Neuronal stem cell (in vitro differentiated cells): ENCODE measurements around the gene RPS2.
"Not testable (repeated sequence)": the region's sequence is repeated elsewhere in the genome, so short reads cannot be mapped to it uniquely, and the experiment has no call there.

ENCODE experiments used
- DNase-seq: peaks from one replicate; pipeline ENCODE4 v3.0.0-alpha.2; 2013; ENCODE audit warnings: low spot score
- H2AFZ ChIP-seq: one replicate; pipeline ENCODE4 v1.6.1; 2013; ENCODE audit warnings: mild to moderate bottlenecking, low read length, inconsistent platforms
- H2AK5ac ChIP-seq: 2 replicates; pipeline ENCODE4 v1.6.1; 2013; ENCODE audit warnings: low read depth, mild to moderate bottlenecking, inconsistent platforms, low read length, moderate library complexity, mixed read lengths
- H2BK120ac ChIP-seq: 2 replicates; pipeline ENCODE4 v1.6.1; 2013; ENCODE audit warnings: low read depth, mild to moderate bottlenecking, inconsistent platforms, low read length, moderate library complexity, mixed read lengths
- H2BK12ac ChIP-seq: one replicate; pipeline ENCODE4 v1.6.1; 2013; ENCODE audit warnings: low read length, inconsistent platforms
- H2BK15ac ChIP-seq: 2 replicates; pipeline ENCODE4 v1.6.1; 2013; ENCODE audit warnings: mild to moderate bottlenecking, low read length, inconsistent platforms, mixed read lengths
- H2BK5ac ChIP-seq: one replicate; pipeline ENCODE4 v1.6.1; 2013; ENCODE audit warnings: inconsistent platforms, mild to moderate bottlenecking, low read length, moderate library complexity
- H3K14ac ChIP-seq: one replicate; pipeline ENCODE4 v1.6.1; 2013; ENCODE audit warnings: low read length, inconsistent platforms
- H3K18ac ChIP-seq: 2 replicates; pipeline ENCODE4 v1.6.1; 2013; ENCODE audit warnings: low read length, inconsistent platforms
- H3K23ac ChIP-seq: 2 replicates; pipeline ENCODE4 v1.6.1; 2013; ENCODE audit warnings: low read depth, mild to moderate bottlenecking, mixed read lengths, low read length, inconsistent platforms; ENCODE audit not compliant: poor library complexity
- H3K27ac ChIP-seq: replicated peaks from 3 replicates; pipeline ENCODE4 v1.5.1; 2013; ENCODE audit warnings: low read length, inconsistent platforms
- H3K27me3 ChIP-seq, 3 experiments: 2 replicates each; pipeline ENCODE4 v1.6.1; 2013; ENCODE audit warnings: low read length in 3 of 3, mild to moderate bottlenecking in 2 of 3, inconsistent platforms in 1 of 3, low read depth in 1 of 3, mixed read lengths in 1 of 3, moderate library complexity in 1 of 3; ENCODE audit not compliant: control insufficient read depth in 3 of 3, insufficient read depth in 3 of 3
- H3K36me3 ChIP-seq, 2 donors: replicated peaks in 1 of 2; 2 replicates each; pipeline ENCODE4 v1.6.1; 2013; ENCODE audit warnings: low read length in 2 of 2; ENCODE audit not compliant: control insufficient read depth in 2 of 2, insufficient read depth in 2 of 2
- H3K4ac ChIP-seq: 2 replicates; pipeline ENCODE4 v1.6.1; 2013; ENCODE audit warnings: inconsistent platforms, mild to moderate bottlenecking, low read length, moderate library complexity
- H3K4me1 ChIP-seq, 2 donors: 1 replicate in 1 of 2; 2 replicates in 1 of 2; pipeline ENCODE4 v1.6.1; 2013; ENCODE audit warnings: low read length in 2 of 2, low read depth in 1 of 2; ENCODE audit not compliant: control insufficient read depth in 2 of 2, insufficient read depth in 1 of 2
- H3K4me2 ChIP-seq: one replicate; pipeline ENCODE4 v1.6.1; 2013; ENCODE audit warnings: mild to moderate bottlenecking, low read length, inconsistent platforms; ENCODE audit not compliant: insufficient read depth, poor library complexity, severe bottlenecking
- H3K4me3 ChIP-seq, 2 donors: 2 replicates each; pipeline ENCODE4 v1.5.1; 2013; ENCODE audit warnings: low read length in 2 of 2, mild to moderate bottlenecking in 2 of 2, inconsistent platforms in 1 of 2, moderate library complexity in 1 of 2
- H3K79me1 ChIP-seq: one replicate; pipeline ENCODE4 v1.6.1; 2013; ENCODE audit warnings: low read depth, mild to moderate bottlenecking, inconsistent platforms, low read length, moderate library complexity
- H3K9ac ChIP-seq: one replicate; pipeline ENCODE4 v1.6.1; 2013; ENCODE audit warnings: mild to moderate bottlenecking, low read depth, low read length, inconsistent platforms; ENCODE audit not compliant: poor library complexity
- H3K9me3 ChIP-seq, 2 donors: replicated peaks in 1 of 2; 2 replicates each; pipeline versions ENCODE3 to v1.6.1; 2013; ENCODE audit warnings: low read length in 2 of 2, mild to moderate bottlenecking in 2 of 2, inconsistent platforms in 1 of 2, low read depth in 1 of 2, mixed read lengths in 1 of 2, moderate library complexity in 1 of 2; ENCODE audit not compliant: control insufficient read depth in 2 of 2, insufficient read depth in 1 of 2
- H4K8ac ChIP-seq: one replicate; pipeline ENCODE4 v1.6.1; 2013; ENCODE audit warnings: low read depth, mild to moderate bottlenecking, inconsistent platforms, low read length, moderate library complexity
- H4K91ac ChIP-seq: one replicate; pipeline ENCODE4 v1.6.1; 2013; ENCODE audit warnings: low read length, low read depth, mild to moderate bottlenecking, inconsistent platforms; ENCODE audit not compliant: poor library complexity
- WGBS, 2 donors: extraction: QIAGEN DNeasy Blood & Tissue Kit; methylation state at CpG; one replicate each; pipeline ENCODE4 v1.1.7; 2013; ENCODE audit warnings: missing lambda C conversion rate in 2 of 2, mixed read lengths in 1 of 2; ENCODE audit not compliant: insufficient read length in 2 of 2, insufficient replicate concordance in 1 of 2; ENCODE audit errors: extremely low coverage in 2 of 2; 5-methylcytosine and 5-hydroxymethylcytosine counted together

The RPS2 gene

DNA sequence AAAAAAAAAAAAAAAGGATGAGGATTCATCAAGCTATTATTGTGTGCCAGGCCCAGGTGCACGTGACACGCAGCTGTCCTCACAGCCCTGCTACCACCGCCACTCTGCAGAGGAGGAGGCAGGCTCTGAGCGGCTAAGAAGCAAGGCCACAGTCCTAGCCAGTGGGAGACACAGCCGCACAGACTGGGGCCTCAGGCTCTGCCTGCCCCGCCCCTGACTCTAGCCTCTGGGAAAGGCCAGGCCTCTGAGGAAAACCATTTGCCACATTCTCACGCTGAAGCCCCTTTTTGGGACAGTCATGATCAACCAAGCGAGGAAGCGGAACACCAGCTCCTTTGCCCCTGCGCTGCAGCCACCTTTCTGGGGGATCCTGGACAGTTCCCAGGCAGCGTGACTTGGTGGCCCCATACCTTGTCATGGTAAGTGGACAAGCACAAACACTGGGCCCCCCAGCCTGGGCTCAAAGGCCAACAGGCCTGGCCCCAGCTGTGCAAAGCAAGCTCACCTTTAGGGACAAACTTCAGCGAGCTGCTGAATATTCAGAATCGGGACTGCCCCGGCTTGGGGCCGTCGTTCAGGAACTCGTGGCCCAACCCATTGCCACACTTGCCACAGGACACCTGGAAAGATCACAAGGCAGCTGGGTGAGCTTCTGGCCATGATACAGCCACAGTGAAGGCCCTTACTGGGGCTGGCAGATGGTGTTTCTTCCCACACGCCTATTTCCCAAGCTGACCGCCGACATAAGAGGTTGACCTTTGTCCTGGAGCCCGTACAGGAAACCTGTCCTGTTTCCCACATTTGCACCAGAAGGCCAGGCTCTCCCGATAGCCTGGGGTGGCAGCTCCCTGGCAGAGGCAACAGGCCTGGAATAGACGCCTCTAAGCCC is 24.1 kb downstream of the RPS2 start:
- H2BK120ac ChIP-seq: no peak overlapping the region
- no peak for DNase-seq
- H3K4me2 ChIP-seq: no peak overlapping the region
- no peak overlapping the region for H2BK12ac ChIP-seq
- H2BK15ac ChIP-seq: no peak overlapping the region
- H3K18ac ChIP-seq: no peak overlapping the region
- H2AFZ ChIP-seq: no peak overlapping the region
- peaks cover 0 to 3% (median 0%) of the 10 kb centered on the region in 3 experiments for H3K27me3 ChIP-seq
- H3K14ac ChIP-seq: no peak overlapping the region
- H3K36me3 ChIP-seq: peaks cover 13 to 30% of the 10 kb centered on the region in 2 donors
- H3K9ac ChIP-seq: peak overlapping the region; percentile 44
- H2BK5ac ChIP-seq: peak overlapping the region; percentile 48
- H2AK5ac ChIP-seq: no peak overlapping the region
- H3K4me3 ChIP-seq: no peak overlapping the region
- peaks cover 6 to 10% of the 10 kb centered on the region in 2 donors for H3K4me1 ChIP-seq
- H3K23ac ChIP-seq: no peak overlapping the region
- no peaks in the 10 kb centered on the region for H3K79me1 ChIP-seq
- no peak overlapping the region for H4K8ac ChIP-seq
- no peak overlapping the region for H3K27ac ChIP-seq
- no peak overlapping the region for H3K4ac ChIP-seq
- H4K91ac ChIP-seq: no peak overlapping the region
- no peaks in the 10 kb centered on the region for H3K9me3 ChIP-seq
- WGBS, 2 donors: no CpG with 5 or more reads among the region's 23 CpGs

- not testable (repeated sequence) for H3K9me3 ChIP-seq, H3K18ac ChIP-seq, DNase-seq, H3K4me3 ChIP-seq, H2BK5ac ChIP-seq, H2BK120ac ChIP-seq, H2AK5ac ChIP-seq, H3K23ac ChIP-seq, H3K27ac ChIP-seq, H2AFZ ChIP-seq, H3K14ac ChIP-seq, H3K4me2 ChIP-seq, H3K9ac ChIP-seq, H3K79me1 ChIP-seq, H3K27me3 ChIP-seq, H4K91ac ChIP-seq, H2BK12ac ChIP-seq, H4K8ac ChIP-seq, H3K4ac ChIP-seq, H2BK15ac ChIP-seq
- Histone ChIP-seq H3K36me3 (peaks cover 13 to 30% of the 10 kb centered on the region in 2 donors), H3K4me1 (peaks cover 6 to 12% of the 10 kb centered on the region in 2 donors)
- no CpG with 5 or more reads among the region's 8 CpGs for WGBS, 2 donors
Observed at GRCh38 chr16:1939833-1940232, 24.8 kb downstream of the RPS2 start.

- no peak overlapping the region for H2BK15ac ChIP-seq
- no peak overlapping the region for H3K9ac ChIP-seq
- no peak overlapping the region for H4K91ac ChIP-seq
- H3K18ac ChIP-seq: no peak overlapping the region
- no peak overlapping the region for H2AFZ ChIP-seq
- no peak overlapping the region for H2AK5ac ChIP-seq
- H3K79me1 ChIP-seq: no peaks in the 10 kb centered on the region
- DNase-seq: no peak
- no peak overlapping the region for H3K4me2 ChIP-seq
- H4K8ac ChIP-seq: no peak overlapping the region
- H3K4me1 ChIP-seq: peaks cover 6 to 12% of the 10 kb centered on the region in 2 donors
- H3K27ac ChIP-seq: no peak overlapping the region
- peaks cover 13 to 30% of the 10 kb centered on the region in 2 donors for H3K36me3 ChIP-seq
- WGBS, 2 donors: no CpG with 5 or more reads among the region's 17 CpGs
- H3K4me3 ChIP-seq: no peak overlapping the region
- H3K4ac ChIP-seq: no peak overlapping the region
- no peaks in the 10 kb centered on the region for H3K9me3 ChIP-seq
- H3K23ac ChIP-seq: no peak overlapping the region
- H2BK12ac ChIP-seq: no peak overlapping the region
- no peak overlapping the region for H2BK120ac ChIP-seq
- H2BK5ac ChIP-seq: no peak overlapping the region
- H3K27me3 ChIP-seq: no peaks in the 10 kb centered on the region
- no peak overlapping the region for H3K14ac ChIP-seq
Observed at GRCh38 chr16:1938910-1939309, 25.7 kb downstream of the RPS2 start.

DNA sequence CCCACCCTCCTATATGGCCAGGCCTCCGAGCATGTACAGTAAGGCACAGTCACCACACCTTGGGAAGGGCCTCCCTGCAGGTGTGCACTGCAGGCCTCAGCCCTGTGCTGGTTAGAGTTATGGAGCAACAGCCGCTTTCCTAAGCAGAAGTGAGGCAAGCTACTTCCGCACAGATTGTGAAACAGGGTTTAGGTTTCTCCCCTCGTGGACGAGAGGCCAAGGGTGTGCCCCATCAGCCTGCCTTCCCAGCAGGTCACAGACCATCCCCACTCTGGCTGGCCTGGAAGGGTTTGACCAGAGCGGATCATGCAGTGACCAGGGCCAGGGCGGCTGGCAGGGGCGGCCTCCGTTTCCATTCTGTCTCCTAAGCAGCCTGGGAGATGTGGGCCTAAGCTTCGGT is 26.3 kb downstream of the RPS2 start:
- no peak overlapping the region for H3K4ac ChIP-seq
- no peak overlapping the region for H4K91ac ChIP-seq
- no peak overlapping the region for H3K18ac ChIP-seq
- no peak overlapping the region for H3K4me2 ChIP-seq
- no peak overlapping the region for H3K4me3 ChIP-seq
- no CpG with 5 or more reads among the region's 10 CpGs for WGBS, 2 donors
- no peak overlapping the region for H2BK120ac ChIP-seq
- no peak overlapping the region for H2BK15ac ChIP-seq
- no peaks in the 10 kb centered on the region for H3K79me1 ChIP-seq
- H3K27me3 ChIP-seq: no peaks in the 10 kb centered on the region
- no peak overlapping the region for H3K23ac ChIP-seq
- H3K9me3 ChIP-seq: no peaks in the 10 kb centered on the region
- H2AFZ ChIP-seq: no peak overlapping the region
- no peak overlapping the region for H2AK5ac ChIP-seq
- no peak overlapping the region for H3K9ac ChIP-seq
- no peak overlapping the region for H3K27ac ChIP-seq
- no peak for DNase-seq
- H3K36me3 ChIP-seq: peaks cover 13 to 30% of the 10 kb centered on the region in 2 donors
- no peak overlapping the region for H3K14ac ChIP-seq
- no peak overlapping the region for H4K8ac ChIP-seq
- no peak overlapping the region for H2BK5ac ChIP-seq
- H3K4me1 ChIP-seq: peaks cover 6 to 11% of the 10 kb centered on the region in 2 donors
- no peak overlapping the region for H2BK12ac ChIP-seq
